HG03135 (cell line): ENCODE measurements around the gene ADAM17.
A peak's percentile ranks its signal among the peaks of the same experiment; 100 is the strongest.
"Not testable (repeated sequence)": the region's sequence is repeated elsewhere in the genome, so short reads cannot be mapped to it uniquely, and the experiment has no call there.

Experiments
- ATAC-seq: cut with Tn5 transposase; IDR thresholded peaks from one replicate; pipeline ENCODE4 v1.9.1; 2021; ENCODE audit warnings: mild to moderate bottlenecking, moderate library complexity; ENCODE audit not compliant: unreplicated experiment

Gene ADAM17

GRCh38 chr2:9555297-9556120 is at the start of gene ADAM17:
Gene ADAM17 (minus strand): TSS chr2:9555830. CDS start chr2:9555605, 225 bp downstream.
- peak; percentile 81 for ATAC-seq

GRCh38 chr2:9602412-9602811 is 46.8 kb upstream of the ADAM17 start:
- ATAC-seq, result no peak

DNA sequence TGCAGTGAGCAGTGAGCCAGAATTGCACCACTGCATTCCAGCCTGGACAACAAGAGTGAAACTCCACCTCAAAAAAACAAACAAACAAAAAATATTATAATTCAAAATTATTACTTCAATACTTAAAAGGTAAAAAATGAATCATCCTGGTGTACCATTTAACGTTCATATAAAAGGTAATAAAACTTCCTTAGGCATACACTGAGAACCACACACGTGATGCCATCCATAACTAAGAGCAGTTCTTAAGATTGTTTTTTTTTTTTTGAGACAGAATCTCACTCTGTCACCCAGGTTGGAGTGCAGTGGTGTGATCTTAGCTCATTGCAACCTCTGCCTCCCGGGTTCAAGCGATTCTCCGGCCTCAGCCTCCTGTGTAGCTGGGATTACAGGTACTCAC is 45.8 kb upstream of the ADAM17 start:
- no peak for ATAC-seq

DNA sequence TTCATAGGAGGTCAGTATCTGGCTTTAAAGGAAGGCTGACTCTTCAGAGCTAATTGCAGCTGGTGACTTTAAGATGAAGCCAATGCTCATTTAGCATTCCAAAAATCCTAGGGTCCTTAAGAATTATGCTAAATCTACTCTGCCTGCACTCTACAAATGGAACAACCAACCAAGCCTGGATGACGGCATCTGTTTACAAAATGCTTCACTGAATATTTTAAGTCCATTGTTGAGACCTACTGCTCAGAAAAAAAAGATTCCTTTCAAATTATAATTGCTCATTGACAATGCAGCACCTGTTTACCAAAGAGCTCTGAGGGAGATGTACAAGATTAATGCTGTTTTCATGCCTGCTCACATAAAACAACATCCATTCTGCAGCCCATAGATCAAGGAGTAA is 43.8 kb upstream of the ADAM17 start:
- ATAC-seq, result no peak

DNA sequence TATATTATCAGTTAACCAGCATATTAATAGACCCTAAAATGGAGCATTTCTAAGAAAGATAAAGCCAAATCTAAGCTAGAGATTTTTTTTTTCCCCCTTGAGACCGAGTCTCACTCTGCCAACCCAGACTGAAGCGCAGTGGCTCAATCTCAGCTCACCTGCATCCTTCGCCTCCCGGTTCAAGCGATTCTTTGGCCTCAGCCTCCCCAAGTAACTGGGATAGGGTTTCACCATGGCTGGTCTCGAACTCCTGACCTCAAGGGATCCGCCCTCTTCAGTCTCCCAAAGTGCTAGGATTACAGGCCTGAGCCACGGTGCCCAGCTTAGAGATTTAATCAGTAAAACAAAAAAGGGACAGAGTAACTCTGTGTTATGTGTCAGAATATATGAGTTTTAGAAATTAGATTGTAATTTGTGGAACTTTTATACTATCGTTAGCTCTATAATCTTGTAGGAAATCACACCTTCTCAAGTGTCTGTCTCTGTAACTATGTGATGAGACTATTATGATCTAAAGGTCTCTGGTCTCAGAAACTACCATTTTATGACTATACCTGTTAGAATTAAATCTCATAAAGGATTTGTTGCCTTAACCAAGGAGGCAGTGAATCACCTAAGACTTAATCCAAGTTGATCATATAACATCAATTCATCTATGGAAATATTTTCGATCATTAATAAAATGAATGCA is 41.1 kb upstream of the ADAM17 start:
- ATAC-seq, result no peak

DNA sequence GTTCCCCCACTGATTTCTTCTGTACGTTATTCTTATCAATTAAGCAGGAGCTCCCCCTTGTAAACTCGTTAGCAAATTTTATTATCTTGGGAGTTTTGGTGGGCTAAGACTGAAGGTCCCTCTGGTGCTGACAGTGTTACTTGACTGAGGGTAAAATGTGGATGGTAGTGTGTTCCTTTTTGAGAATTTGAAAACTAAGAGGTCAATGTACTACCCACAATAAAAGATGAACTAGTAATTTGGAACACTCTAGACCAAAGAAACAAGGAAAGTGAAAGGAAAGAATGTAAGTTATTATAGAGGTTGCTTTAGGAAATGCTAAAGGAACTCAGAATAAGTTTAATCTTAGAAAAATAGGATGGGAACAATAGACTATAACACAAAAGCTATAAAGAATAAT is 40.1 kb upstream of the ADAM17 start:
- ATAC-seq, result no peak

DNA sequence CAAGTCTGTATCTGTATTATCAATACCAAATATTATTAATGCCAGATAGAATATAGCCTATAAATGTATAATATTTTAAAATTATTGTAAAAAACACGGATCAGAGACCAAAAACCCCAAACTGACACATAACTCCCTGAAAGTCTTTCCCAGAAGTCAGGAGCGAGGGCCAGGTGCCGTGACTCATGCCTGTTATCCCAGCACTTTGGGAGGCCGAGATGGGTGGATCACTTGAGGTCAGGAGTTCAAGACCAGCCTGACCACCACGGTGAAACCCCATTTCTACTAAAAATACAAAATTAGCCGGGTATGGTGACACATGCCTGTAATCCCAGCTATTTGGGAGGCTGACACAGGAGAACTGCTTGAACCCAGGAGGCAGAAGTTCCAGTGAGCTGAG is 39.6 kb upstream of the ADAM17 start:
- ATAC-seq, result not testable (repeated sequence)

DNA sequence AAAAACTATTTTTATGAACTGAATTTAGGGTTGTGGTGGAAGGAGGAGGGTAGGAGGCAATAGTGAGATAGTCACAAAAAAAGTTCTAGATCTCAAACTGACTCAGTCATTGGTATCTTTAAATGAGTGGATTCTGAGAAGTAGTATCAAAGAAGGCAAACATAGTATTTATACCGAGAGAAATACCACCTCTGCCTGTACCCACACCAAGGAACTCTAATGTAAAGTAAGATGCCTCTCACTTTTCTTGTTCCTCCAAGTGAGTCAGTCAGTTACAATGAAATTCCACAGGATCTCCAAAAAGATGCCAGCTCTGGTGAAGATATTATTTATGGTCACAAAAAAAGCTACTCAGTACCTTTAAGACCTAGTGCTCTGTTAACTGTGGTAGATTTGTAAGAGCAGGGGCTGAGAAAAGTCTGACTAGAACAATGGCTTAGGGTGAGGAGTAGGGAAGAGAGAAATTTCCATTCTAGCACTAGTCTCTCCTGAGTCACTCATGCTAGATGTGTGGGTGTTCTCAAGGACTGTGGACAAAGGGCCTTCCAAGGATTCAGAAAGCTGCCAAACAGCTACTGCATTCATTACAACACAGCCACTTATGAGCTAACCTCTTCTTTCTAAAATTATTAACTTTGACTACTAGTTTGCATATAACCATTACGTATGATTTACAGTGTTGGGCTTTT is 38.9 kb upstream of the ADAM17 start:
- no peak for ATAC-seq

- ATAC-seq, result no peak
Measured at GRCh38 chr2:9593925-9594324, 38.3 kb upstream of the ADAM17 start.

- no peak for ATAC-seq
Measured at GRCh38 chr2:9592699-9593098, 37.1 kb upstream of the ADAM17 start.

DNA sequence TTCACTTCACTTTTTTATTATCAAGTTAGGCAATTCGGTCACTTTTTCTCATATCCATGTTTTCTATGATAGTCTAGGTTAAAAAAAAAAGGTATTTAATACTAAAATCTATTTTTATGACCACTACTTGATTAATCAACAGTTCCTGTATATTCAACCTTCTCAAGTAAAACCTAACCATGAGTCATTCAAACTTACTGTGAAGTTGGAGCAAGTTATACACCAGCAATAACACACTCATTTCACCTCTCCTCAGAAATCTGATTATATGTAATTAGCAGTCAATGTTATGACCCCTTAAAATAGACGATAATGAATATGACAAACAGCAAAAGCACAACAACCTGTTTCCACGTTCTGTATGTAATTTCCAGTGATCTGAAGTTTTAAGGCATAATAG is 35.0 kb upstream of the ADAM17 start:
- no peak for ATAC-seq

GRCh38 chr2:9586465-9586864 is 30.8 kb upstream of the ADAM17 start:
- no peak for ATAC-seq

DNA sequence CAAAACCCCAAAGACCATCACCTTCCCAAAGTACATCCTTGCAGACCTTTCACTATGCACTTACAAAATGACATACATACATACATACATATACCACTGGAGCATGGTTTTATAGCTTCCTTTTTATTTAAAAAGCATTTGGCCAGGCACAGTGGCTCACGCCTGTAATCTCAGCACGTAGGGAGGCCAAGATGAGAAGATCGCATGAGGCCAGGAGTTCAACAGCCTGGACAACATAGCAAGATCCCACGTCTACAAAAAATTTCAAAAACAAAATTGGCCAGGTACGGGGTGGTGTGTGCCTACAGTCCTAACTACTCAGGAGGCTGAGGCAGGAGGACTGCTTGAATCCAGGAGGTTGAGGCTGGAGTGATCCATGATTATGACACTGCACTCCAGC is 29.9 kb upstream of the ADAM17 start:
- no peak for ATAC-seq

- not testable (repeated sequence) for ATAC-seq
Measured at GRCh38 chr2:9584902-9585301, 29.3 kb upstream of the ADAM17 start.

DNA sequence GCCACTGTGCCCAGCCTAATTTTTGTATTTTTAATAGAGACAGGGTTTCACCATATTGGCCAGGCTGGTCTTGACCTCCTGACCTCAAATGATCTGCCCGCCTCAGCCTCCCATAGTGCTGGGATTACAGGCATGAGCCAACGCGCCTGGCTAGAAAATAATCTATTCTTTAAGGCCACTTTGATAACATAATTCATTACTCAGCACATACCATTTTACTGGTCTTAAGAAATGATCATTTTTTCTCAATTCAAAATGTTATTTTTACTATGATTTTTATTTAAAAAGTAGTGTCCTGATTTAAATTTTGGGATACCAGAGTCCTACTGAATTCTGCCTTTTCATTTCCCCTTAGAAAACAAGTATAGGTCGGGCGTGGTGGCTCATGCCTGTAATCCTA is 27.0 kb upstream of the ADAM17 start:
- ATAC-seq, result no peak

DNA sequence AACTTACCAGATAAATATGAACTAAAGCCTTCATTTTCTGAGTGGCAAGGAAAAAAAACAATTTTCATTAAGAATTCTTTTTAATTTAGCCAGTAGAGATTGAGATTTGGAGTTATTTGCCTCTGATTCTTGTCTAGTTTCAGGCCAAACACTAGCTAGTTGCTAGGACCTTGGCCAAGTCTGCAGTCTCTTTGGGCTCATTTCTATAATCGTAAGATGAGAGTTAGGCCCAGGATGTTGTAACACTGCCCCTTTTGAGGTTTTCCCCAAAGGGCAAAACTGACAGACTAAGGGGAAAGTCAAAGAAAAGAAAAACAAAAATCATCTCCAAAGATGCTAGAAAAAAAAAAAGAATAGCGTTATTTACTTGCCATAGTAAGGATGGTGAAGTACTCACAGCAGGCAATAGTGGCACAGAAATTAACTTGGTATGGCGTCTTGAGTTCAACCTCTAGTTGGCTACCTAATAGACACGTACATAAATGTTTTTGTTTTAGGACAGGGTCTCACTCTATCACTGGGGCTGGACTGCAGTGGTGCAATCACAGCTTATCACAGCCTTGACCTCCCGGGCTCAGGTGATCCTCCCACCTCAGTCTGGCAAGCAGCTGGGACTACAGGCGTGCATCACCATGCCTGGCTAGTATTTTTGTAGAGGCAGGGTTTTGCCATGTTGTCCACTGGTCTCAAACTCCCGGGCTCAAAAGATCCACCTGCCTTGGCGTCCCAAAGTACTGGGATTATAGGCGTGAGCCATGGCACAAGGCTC is 23.0 kb upstream of the ADAM17 start:
- no peak for ATAC-seq

DNA sequence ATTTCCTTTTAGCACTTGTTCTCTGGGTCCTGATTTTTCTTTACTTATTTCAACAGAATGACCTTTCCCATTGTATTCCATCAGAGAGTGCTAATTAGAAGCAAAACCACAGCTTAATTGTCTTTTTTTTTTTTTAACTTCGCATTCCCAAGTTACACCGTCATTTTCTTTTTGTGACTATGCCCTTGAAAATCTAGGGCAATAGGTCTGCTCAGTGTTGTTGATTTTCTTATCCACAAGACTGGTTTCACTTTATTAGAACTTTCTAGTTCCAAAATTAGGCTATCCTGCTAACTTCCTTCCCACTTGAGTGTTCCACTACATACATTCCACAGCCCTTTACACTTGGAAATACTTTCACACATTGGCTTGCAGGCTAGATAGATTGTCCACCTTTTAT is 18.7 kb upstream of the ADAM17 start:
- ATAC-seq, result no peak

- ATAC-seq, result no peak
Measured at GRCh38 chr2:9573840-9574239, 18.2 kb upstream of the ADAM17 start.

- ATAC-seq, result no peak
Measured at GRCh38 chr2:9573013-9573720, 17.5 kb upstream of the ADAM17 start.
